ENCODE results near the gene CCBE1.

Gene CCBE1

DNA sequence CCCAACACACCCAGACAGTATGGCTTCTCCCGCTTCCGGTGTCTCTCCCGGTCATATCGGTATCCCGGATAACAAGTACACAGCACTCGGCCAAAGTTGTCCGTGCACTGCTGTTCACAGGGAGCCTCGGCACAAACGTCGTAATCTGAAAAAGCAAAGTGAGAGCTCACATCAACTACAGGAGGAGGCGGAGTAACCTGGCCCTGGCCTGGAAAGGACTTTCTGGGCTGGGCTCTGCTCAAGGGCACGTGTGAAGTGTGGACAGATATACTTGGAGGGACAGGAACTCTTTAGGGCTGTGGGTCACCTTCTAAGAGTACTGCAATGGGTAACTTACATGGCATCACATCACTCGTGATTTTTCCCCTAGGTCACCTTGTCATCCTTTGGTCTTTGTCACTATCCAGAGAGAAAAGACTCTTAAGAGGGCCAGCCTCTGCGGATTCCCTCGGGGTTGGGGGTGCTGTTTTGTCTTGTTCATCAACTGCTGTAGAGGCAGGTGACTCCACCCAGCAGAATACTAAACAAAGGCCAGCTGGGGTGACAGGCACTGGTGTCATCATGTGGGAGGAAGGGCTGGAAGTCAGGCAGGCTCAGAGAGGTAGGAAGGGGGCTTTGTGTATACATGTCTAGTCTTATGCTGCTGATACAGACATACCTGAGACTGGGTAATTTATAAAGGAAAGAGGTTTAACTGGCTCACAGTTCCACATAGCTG lies 227.6 kb downstream of the CCBE1 start:
- TF ChIP-seq SUZ12 (IDR thresholded peaks at IDR 0.05) (no peak), ARNT (IDR thresholded peaks at IDR 0.05) (no peak), FOXA1 (IDR thresholded peaks at IDR 0.05) (no peak), NFRKB (IDR thresholded peaks at IDR 0.05) (no peak), HDGF (IDR thresholded peaks at IDR 0.05; ENCODE audit: borderline replicate concordance) (no peak), FOXM1 (IDR thresholded peaks at IDR 0.05; ENCODE audit: borderline replicate concordance) (no peak), ZNF384 (IDR thresholded peaks at IDR 0.05) (no peak), ELF4 (IDR thresholded peaks at IDR 0.05) (no peak), FOXK2 (IDR thresholded peaks at IDR 0.05) (no peak), LEF1 (IDR thresholded peaks at IDR 0.05; ENCODE audit: borderline replicate concordance) (no peak), L3MBTL2 (conservative IDR thresholded peaks at IDR 0.05) (no peak), CTBP1 (IDR thresholded peaks at IDR 0.05; ENCODE audit: borderline replicate concordance) (no peak), SP1 (IDR thresholded peaks at IDR 0.05) (no peak), BHLHE40 (IDR thresholded peaks at IDR 0.05; ENCODE audit: borderline replicate concordance) (no peak), TARDBP (IDR thresholded peaks at IDR 0.05) (no peak)
- TF ChIP-seq, protein P1, sequence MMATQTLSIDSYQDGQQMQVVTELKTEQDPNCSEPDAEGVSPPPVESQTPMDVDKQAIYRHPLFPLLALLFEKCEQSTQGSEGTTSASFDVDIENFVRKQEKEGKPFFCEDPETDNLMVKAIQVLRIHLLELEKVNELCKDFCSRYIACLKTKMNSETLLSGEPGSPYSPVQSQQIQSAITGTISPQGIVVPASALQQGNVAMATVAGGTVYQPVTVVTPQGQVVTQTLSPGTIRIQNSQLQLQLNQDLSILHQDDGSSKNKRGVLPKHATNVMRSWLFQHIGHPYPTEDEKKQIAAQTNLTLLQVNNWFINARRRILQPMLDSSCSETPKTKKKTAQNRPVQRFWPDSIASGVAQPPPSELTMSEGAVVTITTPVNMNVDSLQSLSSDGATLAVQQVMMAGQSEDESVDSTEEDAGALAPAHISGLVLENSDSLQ (IDR thresholded peaks at IDR 0.05), result no peak
- no peak for DNase-seq (ENCODE audit: extremely low spot score)
- CTCF ChIA-PET, result interaction anchor here (0.5 to 1.2 kb wide), 2 partner anchors 10 to 331 kb away, joined by 4 to 6 read pairs; no protein-coding TSS in a partner anchor
- POLR2A ChIA-PET, result interaction anchor here (1.2 kb wide), 1 partner anchor 10 kb away, joined by 3 read pairs; no protein-coding TSS in a partner anchor

DNA sequence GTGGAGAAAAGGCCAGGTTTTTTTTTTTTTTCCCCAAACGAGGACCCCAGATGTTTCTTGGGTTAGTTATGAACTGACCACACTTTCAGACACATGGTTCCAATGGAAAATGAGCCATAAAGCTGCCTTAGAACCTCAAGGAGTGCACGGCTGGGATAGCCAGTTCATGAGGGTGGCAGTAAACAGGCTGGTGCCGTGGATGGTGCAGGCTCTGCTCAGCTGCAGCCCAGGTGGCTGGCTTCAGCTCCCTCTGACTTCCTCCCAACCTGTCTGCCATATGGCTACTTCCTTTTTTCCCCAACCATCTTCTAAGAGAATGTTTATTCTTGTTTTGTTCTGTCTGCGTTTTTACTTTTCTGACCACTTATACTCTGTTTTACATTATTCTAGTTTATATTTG lies 228.4 kb downstream of the CCBE1 start:
- DNase-seq (ENCODE audit: extremely low spot score), result no peak
- TF ChIP-seq ZNF384 (IDR thresholded peaks at IDR 0.05) (no peak), FOXA1 (IDR thresholded peaks at IDR 0.05) (no peak), CTBP1 (IDR thresholded peaks at IDR 0.05; ENCODE audit: borderline replicate concordance) (no peak), ELF4 (IDR thresholded peaks at IDR 0.05) (no peak), L3MBTL2 (conservative IDR thresholded peaks at IDR 0.05) (no peak), NFRKB (IDR thresholded peaks at IDR 0.05) (no peak), FOXM1 (IDR thresholded peaks at IDR 0.05; ENCODE audit: borderline replicate concordance) (no peak), FOXK2 (IDR thresholded peaks at IDR 0.05) (no peak), SP1 (IDR thresholded peaks at IDR 0.05) (no peak), HDGF (IDR thresholded peaks at IDR 0.05; ENCODE audit: borderline replicate concordance) (no peak), BHLHE40 (IDR thresholded peaks at IDR 0.05; ENCODE audit: borderline replicate concordance) (no peak), ARNT (IDR thresholded peaks at IDR 0.05) (no peak), TARDBP (IDR thresholded peaks at IDR 0.05) (no peak), SUZ12 (IDR thresholded peaks at IDR 0.05) (no peak), LEF1 (IDR thresholded peaks at IDR 0.05; ENCODE audit: borderline replicate concordance) (no peak)
- TF ChIP-seq, protein P1 (IDR thresholded peaks at IDR 0.05), result no peak
- ChIA-PET CTCF (interaction anchor here (0.5 kb wide), 1 partner anchor 332 kb away, joined by 6 read pairs; no protein-coding TSS in a partner anchor), POLR2A (no interaction called here)

DNA sequence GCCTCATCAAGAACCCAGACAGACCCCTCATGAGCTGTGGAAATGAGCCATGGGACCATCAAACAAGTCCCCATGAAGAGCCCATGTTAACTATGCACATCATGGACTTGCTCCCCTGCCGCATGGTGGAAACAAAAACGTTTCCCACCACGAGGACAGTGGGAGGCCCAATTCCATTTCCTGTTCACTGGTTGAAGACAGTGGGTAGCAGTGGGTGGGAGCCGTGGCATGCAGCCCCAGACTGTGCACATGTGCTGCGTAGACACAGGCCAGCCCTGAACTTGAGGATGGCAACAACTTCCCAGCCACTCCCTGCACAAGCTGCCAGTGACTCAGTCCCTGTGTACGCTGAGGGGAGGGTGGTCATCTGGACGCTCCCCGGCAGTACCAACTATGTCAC lies 229.7 kb downstream of the CCBE1 start:
- ChIA-PET CTCF (no interaction called here), POLR2A (no interaction called here)
- no peak for DNase-seq (ENCODE audit: extremely low spot score)
- no peak for TF ChIP-seq FOXM1 (IDR thresholded peaks at IDR 0.05; ENCODE audit: borderline replicate concordance)
- no peak for TF ChIP-seq FOXA1 (IDR thresholded peaks at IDR 0.05)
- TF ChIP-seq ARNT (IDR thresholded peaks at IDR 0.05), result no peak
- no peak for TF ChIP-seq FOXK2 (IDR thresholded peaks at IDR 0.05)
- TF ChIP-seq L3MBTL2 (conservative IDR thresholded peaks at IDR 0.05), result no peak
- TF ChIP-seq, protein P1 (IDR thresholded peaks at IDR 0.05), result no peak
- TF ChIP-seq HDGF (IDR thresholded peaks at IDR 0.05; ENCODE audit: borderline replicate concordance), result no peak
- TF ChIP-seq ELF4 (IDR thresholded peaks at IDR 0.05), result no peak
- no peak for TF ChIP-seq CTBP1 (IDR thresholded peaks at IDR 0.05; ENCODE audit: borderline replicate concordance)
- no peak for TF ChIP-seq NFRKB (IDR thresholded peaks at IDR 0.05)
- TF ChIP-seq SUZ12 (IDR thresholded peaks at IDR 0.05), result no peak

DNA sequence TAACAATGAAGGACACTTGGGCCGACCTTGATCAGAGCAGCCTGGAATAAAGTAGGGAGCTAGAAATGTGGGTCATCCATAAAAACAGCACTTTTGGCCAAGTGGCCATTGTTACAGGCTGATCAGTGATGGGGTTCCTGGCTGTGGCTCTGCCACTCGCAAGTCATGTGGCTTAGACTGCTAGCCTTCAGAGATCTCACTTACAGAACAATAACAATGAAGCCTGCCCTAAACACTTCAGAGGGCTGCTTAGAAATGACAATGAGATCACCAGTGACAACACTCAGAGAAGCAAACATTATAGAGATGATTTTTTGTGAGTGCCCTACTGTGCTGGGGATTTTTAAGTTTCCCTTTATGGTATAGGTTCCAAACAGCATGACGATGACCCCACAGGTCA lies 230.2 kb downstream of the CCBE1 start:
- no peak for DNase-seq (ENCODE audit: extremely low spot score)
- TF ChIP-seq FOXK2 (IDR thresholded peaks at IDR 0.05) (no peak), SUZ12 (IDR thresholded peaks at IDR 0.05) (no peak), ZNF384 (IDR thresholded peaks at IDR 0.05) (no peak), HDGF (IDR thresholded peaks at IDR 0.05; ENCODE audit: borderline replicate concordance) (no peak), SP1 (IDR thresholded peaks at IDR 0.05) (no peak), ARNT (IDR thresholded peaks at IDR 0.05) (no peak), FOXA1 (IDR thresholded peaks at IDR 0.05) (no peak), BHLHE40 (IDR thresholded peaks at IDR 0.05; ENCODE audit: borderline replicate concordance) (no peak), L3MBTL2 (conservative IDR thresholded peaks at IDR 0.05) (no peak), TARDBP (IDR thresholded peaks at IDR 0.05) (no peak), LEF1 (IDR thresholded peaks at IDR 0.05; ENCODE audit: borderline replicate concordance) (no peak), NFRKB (IDR thresholded peaks at IDR 0.05) (no peak), FOXM1 (IDR thresholded peaks at IDR 0.05; ENCODE audit: borderline replicate concordance) (no peak), ELF4 (IDR thresholded peaks at IDR 0.05) (no peak)
- TF ChIP-seq, protein P1 (IDR thresholded peaks at IDR 0.05), result no peak
- ChIA-PET POLR2A (no interaction called here), CTCF (no interaction called here)

DNA sequence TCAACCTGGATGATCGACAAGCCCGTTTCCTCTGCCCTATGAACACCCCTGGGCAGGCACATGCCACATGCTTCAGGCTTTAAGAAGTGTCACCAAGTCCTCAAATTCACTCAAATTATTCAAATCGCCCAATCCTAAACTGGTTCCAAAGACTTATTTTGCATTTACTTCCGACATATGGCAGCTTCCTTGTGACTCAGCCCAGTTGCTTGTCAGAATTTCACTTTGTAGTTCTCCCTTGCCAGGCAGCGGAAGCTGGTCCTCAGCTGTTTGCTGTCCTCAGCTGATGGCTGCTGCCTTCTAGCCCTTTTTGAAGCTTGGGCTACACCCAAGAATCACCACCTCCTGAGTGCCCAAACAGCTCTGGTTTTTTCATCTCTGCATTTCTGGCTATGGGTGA lies 232.7 kb downstream of the CCBE1 start:
- ChIA-PET CTCF (no interaction called here), POLR2A (no interaction called here)
- no peak for DNase-seq (ENCODE audit: extremely low spot score)
- TF ChIP-seq TARDBP (IDR thresholded peaks at IDR 0.05), result no peak
- TF ChIP-seq BHLHE40 (IDR thresholded peaks at IDR 0.05; ENCODE audit: borderline replicate concordance), result no peak
- no peak for TF ChIP-seq CTBP1 (IDR thresholded peaks at IDR 0.05; ENCODE audit: borderline replicate concordance)
- TF ChIP-seq ZNF384 (IDR thresholded peaks at IDR 0.05), result no peak
- TF ChIP-seq ARNT (IDR thresholded peaks at IDR 0.05), result no peak
- TF ChIP-seq HDGF (IDR thresholded peaks at IDR 0.05; ENCODE audit: borderline replicate concordance), result no peak
- no peak for TF ChIP-seq SP1 (IDR thresholded peaks at IDR 0.05)
- no peak for TF ChIP-seq LEF1 (IDR thresholded peaks at IDR 0.05; ENCODE audit: borderline replicate concordance)
- no peak for TF ChIP-seq L3MBTL2 (conservative IDR thresholded peaks at IDR 0.05)
- no peak for TF ChIP-seq ELF4 (IDR thresholded peaks at IDR 0.05)
- TF ChIP-seq, protein P1 (IDR thresholded peaks at IDR 0.05), result no peak
- no peak for TF ChIP-seq FOXM1 (IDR thresholded peaks at IDR 0.05; ENCODE audit: borderline replicate concordance)
- no peak for TF ChIP-seq NFRKB (IDR thresholded peaks at IDR 0.05)
- TF ChIP-seq FOXA1 (IDR thresholded peaks at IDR 0.05), result no peak
- TF ChIP-seq FOXK2 (IDR thresholded peaks at IDR 0.05), result no peak

Measured in HEK293T (cell line).